ENCODE measurements around the gene ITGAE.

ITGAE gene

DNA sequence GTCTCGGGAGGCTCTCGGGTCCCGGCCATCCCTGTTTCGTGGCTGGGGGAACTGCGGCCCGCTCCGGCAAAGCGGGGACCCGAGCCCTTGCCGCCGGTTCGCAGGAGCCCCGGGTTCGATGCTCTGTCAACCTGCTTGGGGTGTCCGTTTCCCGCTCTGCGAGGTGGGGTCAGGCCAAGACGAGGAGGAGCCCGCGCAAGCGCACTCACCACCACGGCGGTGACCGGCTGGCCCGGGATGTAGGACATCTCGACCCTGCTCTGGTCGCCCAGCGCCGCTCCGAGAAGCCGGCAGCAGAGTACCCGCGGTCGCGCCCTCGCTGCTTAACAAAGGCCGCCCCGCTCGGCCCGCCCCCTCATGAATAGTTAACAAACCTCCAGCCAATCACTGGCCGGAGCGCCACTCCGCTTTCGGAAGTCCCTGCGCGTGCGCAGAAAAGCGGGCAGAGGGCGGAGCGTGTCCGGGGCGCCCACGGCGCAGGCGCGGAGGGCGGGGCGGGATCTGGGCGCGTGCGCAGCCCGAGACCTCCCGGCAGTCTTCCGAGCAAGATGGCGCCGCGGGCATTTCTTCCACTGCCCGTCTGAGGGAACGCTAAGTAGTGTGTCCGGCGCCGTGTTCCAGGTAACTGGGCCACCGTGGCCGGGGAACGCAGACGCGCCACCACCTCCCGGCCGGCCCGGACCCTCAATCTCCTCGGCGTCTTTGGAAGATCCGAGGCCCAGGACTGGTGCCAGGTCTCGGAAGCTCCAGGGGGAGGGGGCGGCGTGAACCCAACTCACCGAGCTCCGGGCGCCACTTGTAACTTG lies 132.5 kb downstream of the ITGAE start, which contains the start of the genes EMC6 and TAX1BP3:
Gene EMC6 (plus strand): TSS at position 534 of the 806 bp plus-strand sequence. CDS start 335 bp downstream, outside the sequence.
Gene TAX1BP3 (minus strand): TSS at position 300 of the 806 bp plus-strand sequence. CDS start 52 bp downstream, at position 248.
- peak; percentile 99 for DNase-seq (ENCODE audit: low read depth, low spot score)

DNA sequence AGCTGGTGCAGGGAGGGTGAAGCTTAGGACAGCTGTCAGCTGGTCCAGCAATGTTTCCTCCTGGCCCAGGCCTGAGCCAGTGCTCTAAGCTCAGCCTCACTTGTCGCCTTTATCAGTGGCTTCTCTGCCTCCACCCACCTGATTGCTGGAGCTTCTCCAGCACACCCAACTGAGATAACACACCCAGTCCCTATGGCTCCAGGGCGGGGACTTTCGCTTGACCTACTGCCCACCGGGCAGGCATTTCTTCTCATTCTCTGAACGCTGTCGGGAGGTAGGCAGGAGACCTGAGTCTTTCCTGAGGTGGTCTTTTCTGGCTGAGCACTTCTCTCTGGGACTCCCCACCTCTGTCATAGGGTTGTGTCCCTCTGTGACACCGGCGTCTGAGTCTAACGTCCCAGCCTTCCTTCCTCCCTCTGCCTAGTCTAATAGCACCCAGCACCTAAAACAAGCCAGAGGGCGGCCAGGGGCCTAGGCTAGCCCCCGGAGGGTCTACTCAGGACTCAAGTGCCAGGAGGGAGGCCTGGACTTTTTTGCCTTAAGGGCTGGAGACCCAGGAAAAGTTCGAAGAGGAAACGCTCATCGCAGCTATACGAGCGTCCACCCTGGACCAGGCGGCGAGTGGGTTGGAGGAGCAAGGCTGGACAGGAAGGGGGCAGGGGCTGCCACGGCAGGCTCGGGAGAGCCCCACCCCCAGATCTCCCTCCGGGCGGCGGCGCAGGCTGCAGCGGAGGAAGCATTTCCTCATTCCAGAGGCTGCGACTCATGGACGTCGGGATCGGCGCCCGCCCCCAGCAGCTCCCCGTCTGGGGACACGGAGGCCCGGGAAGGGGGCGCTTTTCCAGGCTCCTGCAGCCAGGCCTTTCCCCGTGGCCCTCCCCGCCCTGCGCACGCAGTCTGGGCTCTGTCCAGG lies 133.4 kb downstream of the ITGAE start:
- DNase-seq (ENCODE audit: low read depth, low spot score) = no peak

DNA sequence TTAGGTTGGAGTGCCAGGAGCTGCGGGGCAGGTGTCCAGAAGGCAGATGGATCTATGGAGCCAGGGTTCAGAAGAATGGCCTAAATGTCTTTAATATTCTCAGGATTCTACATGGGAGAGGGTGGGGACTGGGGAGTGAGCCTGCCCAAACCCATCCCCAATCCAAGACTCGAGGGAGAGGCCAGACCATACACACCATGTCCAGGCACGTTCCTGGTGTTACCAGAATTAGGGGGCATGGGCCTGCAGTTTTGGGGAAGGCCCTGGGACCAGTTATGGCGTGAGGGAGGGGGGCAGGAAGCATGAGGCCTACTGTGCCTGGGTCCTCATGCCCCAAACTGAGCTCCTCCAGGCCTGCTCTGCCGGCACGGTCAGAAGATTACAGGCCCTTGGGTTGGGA lies 134.5 kb downstream of the ITGAE start:
- DNase-seq (ENCODE audit: low read depth, low spot score) = no peak

DNA sequence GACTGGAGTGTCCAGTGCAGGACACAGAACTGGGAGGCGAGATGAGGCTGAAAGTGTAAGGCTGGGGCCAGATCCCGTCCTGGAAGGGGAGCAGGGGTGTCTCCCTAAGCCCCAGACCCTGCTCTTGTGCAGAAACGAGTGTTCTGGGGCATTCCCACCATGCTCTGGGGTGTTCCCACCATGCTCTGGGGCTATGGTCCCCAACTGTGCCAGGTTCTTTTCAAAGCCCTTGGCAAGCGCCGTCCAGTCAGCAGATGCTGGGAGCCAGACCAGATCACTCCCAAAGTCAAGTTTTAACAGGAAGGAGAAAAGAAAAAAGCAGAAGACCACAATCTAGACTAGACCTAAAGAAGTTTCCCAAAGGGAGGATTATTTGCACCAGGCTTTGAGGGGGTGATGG lies 135.2 kb downstream of the ITGAE start:
- DNase-seq (ENCODE audit: low read depth, low spot score) = no peak
